HepG2 (cell line): ENCODE measurements around the gene CTNNBL1.

Source experiments
- MED1 ChIP-seq: sonication (generic); formaldehyde crosslinking; IDR thresholded peaks from 2 replicates; pipeline ENCODE4 v1.4.0; 2020; ENCODE audit warnings: missing genetic modification reagents
- NFE2L2 ChIP-seq: fragments of 150-350 bp; IDR thresholded peaks from 2 replicates; pipeline ENCODE4 v1.6.1; 2014; ENCODE audit warnings: low read length
- TF ChIP-seq, protein P1 (sequence below): sonication (generic); formaldehyde crosslinking; IDR thresholded peaks from 2 replicates; pipeline ENCODE4 v1.8.0; 2022; ENCODE audit warnings: mild to moderate bottlenecking, missing genetic modification reagents

DNA sequence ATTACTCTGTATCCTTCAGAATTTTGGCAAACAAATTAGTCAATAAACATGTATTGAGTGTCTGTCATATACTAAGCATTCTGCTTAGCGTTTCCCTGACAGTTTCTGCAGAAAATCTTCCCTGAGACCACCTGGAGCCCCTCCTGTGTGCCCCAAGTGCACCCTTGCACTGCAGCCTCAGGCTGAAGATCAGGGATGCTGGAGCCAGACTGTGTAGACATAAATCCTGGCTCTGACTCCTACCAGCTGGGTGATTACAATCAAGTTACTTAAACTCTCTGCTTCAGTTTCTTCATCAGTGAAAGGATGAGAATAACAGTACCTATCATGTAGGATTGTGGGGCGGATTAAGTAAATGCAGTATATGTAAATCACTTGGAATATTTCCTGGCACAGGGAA lies 155.7 kb downstream of the CTNNBL1 start:
- TF ChIP-seq, protein P1, sequence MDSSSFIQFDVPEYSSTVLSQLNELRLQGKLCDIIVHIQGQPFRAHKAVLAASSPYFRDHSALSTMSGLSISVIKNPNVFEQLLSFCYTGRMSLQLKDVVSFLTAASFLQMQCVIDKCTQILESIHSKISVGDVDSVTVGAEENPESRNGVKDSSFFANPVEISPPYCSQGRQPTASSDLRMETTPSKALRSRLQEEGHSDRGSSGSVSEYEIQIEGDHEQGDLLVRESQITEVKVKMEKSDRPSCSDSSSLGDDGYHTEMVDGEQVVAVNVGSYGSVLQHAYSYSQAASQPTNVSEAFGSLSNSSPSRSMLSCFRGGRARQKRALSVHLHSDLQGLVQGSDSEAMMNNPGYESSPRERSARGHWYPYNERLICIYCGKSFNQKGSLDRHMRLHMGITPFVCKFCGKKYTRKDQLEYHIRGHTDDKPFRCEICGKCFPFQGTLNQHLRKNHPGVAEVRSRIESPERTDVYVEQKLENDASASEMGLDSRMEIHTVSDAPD (CRISPR knock-in tag), result no peak
- no peak for TF ChIP-seq NFE2L2
- no peak for TF ChIP-seq MED1 (CRISPR knock-in tag)
